Lung (tissue), 12 donors: ENCODE data around the gene ADAMTS7. TPM values are rescaled to one million over a fixed set of nuclear protein-coding genes. Genes with fewer than 3 reads are reported as not detected.

Experiments used
- ATAC-seq: fragments of 200-7000 bp; cut with Tn5 transposase; one replicate; pipeline ENCODE4 v1.9.1; 2020; ENCODE audit warnings: moderate number of reproducible peaks; ENCODE audit not compliant: insufficient read depth, low FRiP score
- DNase-seq, 3 donors: peaks; one replicate each; pipeline ENCODE4 v3.0.0-alpha.2; 2013 to 2017
- H3K27ac ChIP-seq, 2 donors: one replicate each; pipeline ENCODE4 v1.5.1; 2013; ENCODE audit warnings: mild to moderate bottlenecking in 2 of 2, moderate library complexity in 2 of 2, control low read depth in 1 of 2, inconsistent platforms in 1 of 2, low read depth in 1 of 2, low read length in 1 of 2
- H3K27me3 ChIP-seq, 3 donors: one replicate each; pipeline ENCODE4 v1.5.1; 2013; ENCODE audit warnings: low read length in 2 of 3; ENCODE audit not compliant: control insufficient read depth in 3 of 3, insufficient read depth in 3 of 3
- H3K36me3 ChIP-seq, 4 donors: one replicate each; pipeline ENCODE4 v1.5.1; 2013; ENCODE audit warnings: low read length in 4 of 4, mild to moderate bottlenecking in 1 of 4, moderate library complexity in 1 of 4; ENCODE audit not compliant: control insufficient read depth in 4 of 4, insufficient read depth in 4 of 4
- H3K4me1 ChIP-seq, 5 donors: one replicate each; pipeline ENCODE4 v1.5.1; 2013; ENCODE audit warnings: low read length in 5 of 5, mild to moderate bottlenecking in 2 of 5, moderate library complexity in 1 of 5; ENCODE audit not compliant: control insufficient read depth in 5 of 5, insufficient read depth in 5 of 5
- H3K4me3 ChIP-seq: one replicate; pipeline ENCODE4 v1.5.1; 2013; ENCODE audit warnings: mild to moderate bottlenecking, control low read depth, moderate library complexity
- H3K9ac ChIP-seq, 2 donors: one replicate each; pipeline ENCODE4 v1.5.1; 2013; ENCODE audit warnings: low read length in 2 of 2, control low read depth in 1 of 2; ENCODE audit not compliant: insufficient read depth in 1 of 2
- H3K9me3 ChIP-seq, 4 donors: one replicate each; pipeline ENCODE4 v1.5.1; 2013; ENCODE audit warnings: low read length in 3 of 4, mild to moderate bottlenecking in 1 of 4, moderate library complexity in 1 of 4; ENCODE audit not compliant: control insufficient read depth in 4 of 4, insufficient read depth in 3 of 4
- WGBS, 2 donors: extraction: QIAGEN DNeasy Blood & Tissue Kit; methylation state at CpG; one replicate each; pipeline ENCODE4 v1.1.7; 2013; 5-methylcytosine and 5-hydroxymethylcytosine counted together
- polyA plus RNA-seq, 2 donors: library from polyadenylated mRNA; stranded (reverse); fragments of 200-250 nt; gene quantifications; one replicate each; pipeline ENCODE4 v1.2.1, GENCODE V29; 2013
- total RNA-seq, 2 donors: library from RNA; depleted of rRNA in 1 of 2; stranded (reverse); fragments of >200 nt in 1 of 2; gene quantifications; one replicate each; pipeline ENCODE4 v1.2.1, GENCODE V29; 2014 to 2021
- TF ChIP-seq, protein P1 (sequence below): IDR thresholded peaks from 2 replicates; pipeline ENCODE4 v1.5.1; 2012; ENCODE audit warnings: mild to moderate bottlenecking; ENCODE audit errors: control extremely low read depth, extremely low read depth
- donor health status: control.
- donor health status: control.
- donor health status: Bipolar disorder and iron deficiency.
- donor health status: healthy.
- donor health status: DM: yes; HTN: yes; CAD: no.

The ADAMTS7 gene
- total and polyA plus RNA-seq, 4 donors: 3.3 to 13.1 (median 5.2) TPM

DNA sequence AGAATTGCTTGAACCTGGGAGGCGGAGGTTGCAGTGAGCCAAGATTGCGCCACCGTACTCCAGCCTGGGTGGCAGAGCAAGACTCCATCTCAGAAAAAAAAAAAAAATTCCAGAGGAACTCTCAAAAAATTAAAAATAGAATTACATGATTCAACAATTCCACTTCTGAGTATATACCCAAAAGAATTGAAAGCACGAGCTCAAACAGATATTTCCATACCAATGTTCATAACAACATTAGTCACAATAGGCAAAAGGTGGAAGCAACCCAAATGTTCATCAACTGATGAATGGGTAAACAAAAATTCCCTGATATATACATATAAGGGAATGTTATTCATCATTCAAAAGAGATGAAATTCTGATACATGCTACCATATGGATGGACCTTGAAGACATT, 44.5 kb upstream of the ADAMTS7 start:
- Histone ChIP-seq H3K36me3 (no peaks in the 10 kb centered on the region), H3K27me3 (no peaks in the 10 kb centered on the region), H3K4me1 (peaks cover 0 to 7% (median 1%) of the 10 kb centered on the region in 5 donors), H3K9ac (no peak overlapping the region), H3K27ac (no peak overlapping the region), H3K4me3 (no peak overlapping the region), H3K9me3 (peaks cover 0 to 1% (median 0%) of the 10 kb centered on the region in 4 donors)
- whole genome bisulfite sequencing, 2 donors: 56 to 63% methylated on average over 4 of the region's 4 CpGs
- no peak for ATAC-seq
- DNase-seq: no peak
- TF ChIP-seq, protein P1, sequence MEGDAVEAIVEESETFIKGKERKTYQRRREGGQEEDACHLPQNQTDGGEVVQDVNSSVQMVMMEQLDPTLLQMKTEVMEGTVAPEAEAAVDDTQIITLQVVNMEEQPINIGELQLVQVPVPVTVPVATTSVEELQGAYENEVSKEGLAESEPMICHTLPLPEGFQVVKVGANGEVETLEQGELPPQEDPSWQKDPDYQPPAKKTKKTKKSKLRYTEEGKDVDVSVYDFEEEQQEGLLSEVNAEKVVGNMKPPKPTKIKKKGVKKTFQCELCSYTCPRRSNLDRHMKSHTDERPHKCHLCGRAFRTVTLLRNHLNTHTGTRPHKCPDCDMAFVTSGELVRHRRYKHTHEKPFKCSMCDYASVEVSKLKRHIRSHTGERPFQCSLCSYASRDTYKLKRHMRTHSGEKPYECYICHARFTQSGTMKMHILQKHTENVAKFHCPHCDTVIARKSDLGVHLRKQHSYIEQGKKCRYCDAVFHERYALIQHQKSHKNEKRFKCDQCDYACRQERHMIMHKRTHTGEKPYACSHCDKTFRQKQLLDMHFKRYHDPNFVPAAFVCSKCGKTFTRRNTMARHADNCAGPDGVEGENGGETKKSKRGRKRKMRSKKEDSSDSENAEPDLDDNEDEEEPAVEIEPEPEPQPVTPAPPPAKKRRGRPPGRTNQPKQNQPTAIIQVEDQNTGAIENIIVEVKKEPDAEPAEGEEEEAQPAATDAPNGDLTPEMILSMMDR: no peak

DNA sequence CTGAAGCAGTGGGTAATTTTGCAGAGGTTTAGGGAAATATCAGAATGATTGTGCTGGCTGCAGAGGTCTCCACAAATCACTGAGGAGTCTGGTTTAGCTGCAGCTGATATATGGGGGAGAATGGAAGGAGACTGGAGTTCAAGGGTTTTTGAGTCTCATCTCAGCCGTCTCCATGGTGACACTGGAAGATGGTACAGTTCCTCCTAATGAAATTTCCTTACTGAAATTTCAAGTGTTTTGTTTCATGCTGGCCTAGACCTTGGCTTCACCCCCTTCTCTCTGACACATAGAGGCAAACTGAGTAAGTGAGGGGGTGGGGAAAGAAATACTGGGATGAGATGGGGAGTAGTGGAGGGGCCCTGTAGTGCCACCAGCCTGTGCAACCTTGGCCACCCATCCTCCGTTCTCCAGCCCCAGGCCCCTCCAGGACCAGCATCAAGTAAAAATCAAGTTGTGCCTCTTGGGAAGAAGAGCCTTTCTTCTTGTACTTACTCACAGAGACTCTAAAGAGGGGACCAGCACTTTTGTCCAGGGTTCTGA, 43.6 kb upstream of the ADAMTS7 start:
- 93 to 94% methylated on average over 2 of the region's 2 CpGs for WGBS, 2 donors

DNA sequence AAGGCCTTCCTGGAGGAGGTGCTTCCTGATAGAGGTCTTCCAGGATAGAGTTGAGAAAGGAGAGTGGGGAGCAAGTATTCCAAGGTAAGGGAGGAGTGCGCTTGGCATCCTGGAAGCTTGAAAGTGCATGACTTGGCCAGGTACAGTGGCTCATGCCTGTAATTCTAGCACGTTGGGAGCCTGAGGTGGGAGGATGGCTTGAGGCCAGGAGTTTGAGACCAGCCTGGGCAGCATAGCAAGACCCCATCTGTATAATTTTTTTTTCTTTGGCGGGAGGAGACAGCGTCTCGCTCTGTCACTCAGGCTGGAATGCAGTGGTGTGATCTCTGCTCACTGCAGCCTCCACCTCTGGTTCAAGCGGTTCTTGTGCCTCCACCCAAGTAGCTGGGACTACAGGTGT, 42.2 kb upstream of the ADAMTS7 start:
- Histone ChIP-seq H3K36me3 (no peaks in the 10 kb centered on the region), H3K27me3 (no peaks in the 10 kb centered on the region), H3K27ac (no peak overlapping the region), H3K9me3 (peaks cover 0 to 1% (median 0%) of the 10 kb centered on the region in 4 donors), H3K9ac (no peak overlapping the region), H3K4me3 (no peak overlapping the region), H3K4me1 (peaks cover 0 to 15% (median 7%) of the 10 kb centered on the region in 5 donors)
- DNase-seq (no peak), ATAC-seq (no peak)
- TF ChIP-seq, protein P1: no peak
- 96 to 97% methylated on average over 6 of the region's 6 CpGs for WGBS, 2 donors

More for the DNA sequence above, 43.6 kb upstream of the ADAMTS7 start:
- Histone ChIP-seq H3K27me3 (no peaks in the 10 kb centered on the region), H3K9ac (no peak overlapping the region), H3K9me3 (peaks cover 0 to 1% (median 0%) of the 10 kb centered on the region in 4 donors), H3K36me3 (no peaks in the 10 kb centered on the region), H3K27ac (no peak overlapping the region), H3K4me3 (no peak overlapping the region), H3K4me1 (peaks cover 0 to 15% (median 7%) of the 10 kb centered on the region in 5 donors)
- ATAC-seq (no peak), DNase-seq (no peak)
- TF ChIP-seq, protein P1: no peak
